Parathyroid adenoma (tissue), 2 donors: ENCODE results near the gene QRFP.

Source experiments
- H2AFZ ChIP-seq: fragments of 300-600 bp; sonication (generic); one replicate; pipeline ENCODE4 v1.7.0; 2017; ENCODE audit warnings: antibody characterized with exemption, mild to moderate bottlenecking
- H3K27ac ChIP-seq: fragments of 300-600 bp; sonication (generic); one replicate; pipeline ENCODE4 v1.7.0; 2017
- H3K27me3 ChIP-seq: fragments of 300-600 bp; sonication (generic); one replicate; pipeline ENCODE4 v1.7.0; 2017; ENCODE audit warnings: low read length; ENCODE audit not compliant: control insufficient read depth, insufficient read depth
- H3K36me3 ChIP-seq: fragments of 300-600 bp; sonication (generic); one replicate; pipeline ENCODE4 v1.7.0; 2017; ENCODE audit warnings: low read length; ENCODE audit not compliant: control insufficient read depth, insufficient read depth
- H3K4me1 ChIP-seq: fragments of 300-600 bp; sonication (generic); one replicate; pipeline ENCODE4 v1.7.0; 2017; ENCODE audit warnings: control low read depth
- H3K4me2 ChIP-seq: fragments of 300-600 bp; sonication (generic); one replicate; pipeline ENCODE4 v1.7.0; 2017; ENCODE audit warnings: low read length
- H3K4me3 ChIP-seq: fragments of 300-600 bp; sonication (generic); one replicate; pipeline ENCODE4 v1.7.0; 2017; ENCODE audit warnings: low read depth, low read length
- H3K79me2 ChIP-seq: fragments of 300-600 bp; sonication (generic); one replicate; pipeline ENCODE4 v1.7.0; 2017; ENCODE audit warnings: control low read depth
- H3K9ac ChIP-seq: fragments of 300-600 bp; sonication (generic); one replicate; pipeline ENCODE4 v1.7.0; 2017; ENCODE audit warnings: mild to moderate bottlenecking
- H3K9me3 ChIP-seq: fragments of 300-600 bp; sonication (generic); one replicate; pipeline ENCODE4 v1.7.0; 2017; ENCODE audit warnings: low read length; ENCODE audit not compliant: control insufficient read depth
- CTCF ChIP-seq: fragments of 300-600 bp; sonication (generic); IDR thresholded peaks from one replicate; pipeline ENCODE4 v1.7.0; 2017; ENCODE audit warnings: antibody characterized with exemption, mild to moderate bottlenecking
- donor health status: primary hyperparathyroidism.

The QRFP gene

GRCh38 chr9:130899051-130899748, 2.6 kb upstream of the QRFP start:
- H3K79me2 ChIP-seq: no peaks in the 10 kb centered on the region
- peaks cover 3% of the 10 kb centered on the region for H3K4me1 ChIP-seq
- TF ChIP-seq CTCF: no peak
- H3K4me2 ChIP-seq: no peak overlapping the region
- no peak overlapping the region for H3K4me3 ChIP-seq
- no peaks in the 10 kb centered on the region for H3K36me3 ChIP-seq
- H2AFZ ChIP-seq: no peak overlapping the region
- H3K9me3 ChIP-seq: no peaks in the 10 kb centered on the region
- H3K27ac ChIP-seq: no peak overlapping the region
- H3K27me3 ChIP-seq: no peaks in the 10 kb centered on the region
- no peak overlapping the region for H3K9ac ChIP-seq

- H3K27me3 ChIP-seq: no peaks in the 10 kb centered on the region
- no peak overlapping the region for H3K4me3 ChIP-seq
- H3K79me2 ChIP-seq: no peaks in the 10 kb centered on the region
- H3K4me1 ChIP-seq: peaks cover 3% of the 10 kb centered on the region
- no peaks in the 10 kb centered on the region for H3K9me3 ChIP-seq
- no peak overlapping the region for H2AFZ ChIP-seq
- TF ChIP-seq CTCF: no peak
- H3K36me3 ChIP-seq: no peaks in the 10 kb centered on the region
- no peak overlapping the region for H3K4me2 ChIP-seq
- H3K9ac ChIP-seq: no peak overlapping the region
- no peak overlapping the region for H3K27ac ChIP-seq
These were observed 1.9 kb upstream of the QRFP start for GRCh38 chr9:130898552-130898852.

GRCh38 chr9:130897848-130898551, 1.4 kb upstream of the QRFP start:
- Histone ChIP-seq H3K9ac (no peak overlapping the region), H3K9me3 (no peaks in the 10 kb centered on the region), H2AFZ (no peak overlapping the region), H3K4me1 (peaks cover 3% of the 10 kb centered on the region), H3K27me3 (no peaks in the 10 kb centered on the region), H3K27ac (no peak overlapping the region), H3K4me3 (no peak overlapping the region), H3K79me2 (no peaks in the 10 kb centered on the region), H3K4me2 (no peak overlapping the region), H3K36me3 (no peaks in the 10 kb centered on the region)
- no peak for TF ChIP-seq CTCF

GRCh38 chr9:130897105-130897751, 616 bp upstream of the QRFP start:
- H3K4me2 ChIP-seq: no peak overlapping the region
- H3K4me3 ChIP-seq: no peak overlapping the region
- H3K9me3 ChIP-seq: no peaks in the 10 kb centered on the region
- no peak overlapping the region for H2AFZ ChIP-seq
- peaks cover 3% of the 10 kb centered on the region for H3K4me1 ChIP-seq
- TF ChIP-seq CTCF: no peak
- no peak overlapping the region for H3K27ac ChIP-seq
- H3K79me2 ChIP-seq: no peaks in the 10 kb centered on the region
- no peaks in the 10 kb centered on the region for H3K27me3 ChIP-seq
- no peak overlapping the region for H3K9ac ChIP-seq
- H3K36me3 ChIP-seq: no peaks in the 10 kb centered on the region
